ENCODE measurements around the gene ZNF516. TPM values are rescaled to one million over a fixed set of nuclear protein-coding genes. Genes with fewer than 3 reads are reported as not detected.

ZNF516 gene
- total and polyA plus RNA-seq, 2 of the 4 experiments (the other 2 are of a cell fraction): 7.9 to 16.9 TPM

DNA sequence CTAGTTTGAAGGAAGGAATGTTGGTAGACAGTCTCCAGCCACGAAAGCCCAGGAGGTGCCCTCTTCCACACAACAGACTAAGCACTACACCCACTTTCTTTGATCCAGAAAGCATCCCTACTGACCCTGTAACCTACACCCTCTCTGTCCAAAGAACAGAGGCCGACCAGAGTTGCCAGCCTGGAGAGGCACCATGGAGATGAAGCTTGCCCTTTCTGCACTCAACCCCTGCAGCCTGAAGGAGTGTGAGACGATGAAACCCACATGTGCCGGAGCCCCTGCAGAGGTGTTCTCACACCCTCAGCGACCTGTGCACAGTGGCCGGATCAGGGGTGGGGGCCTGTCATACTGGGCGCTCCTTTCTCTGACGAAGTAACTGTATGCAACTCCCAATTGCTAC is 136.3 kb downstream of the ZNF516 start:
- ATAC-seq (ENCODE audit: low read depth): no peak
- H3K23ac ChIP-seq (ENCODE audit: low read depth, low read length): no peak overlapping the region
- peaks cover 10% of the 10 kb centered on the region for H3K4me1 ChIP-seq (ENCODE audit: control insufficient read depth, insufficient read depth, low read length)

More for the DNA sequence above, 136.3 kb downstream of the ZNF516 start:
- Histone ChIP-seq H3K9me1 (ENCODE audit: insufficient read depth, low read length) (peaks cover 23% of the 10 kb centered on the region), H4K91ac (ENCODE audit: insufficient read depth, low read depth, low read length) (no peak overlapping the region), H2AK5ac (ENCODE audit: low read depth, low read length) (no peak overlapping the region), H3K4me3 (ENCODE audit: insufficient read depth, low read depth, low read length) (no peak overlapping the region), H3K79me1 (ENCODE audit: low read depth in 1 of 2, low read length in 2 of 2) (peaks cover 16 to 38% of the 10 kb centered on the region in 2 experiments), H3K27me3 (ENCODE audit: control insufficient read depth, insufficient read depth, low read length) (no peaks in the 10 kb centered on the region), H3K56ac (ENCODE audit: extremely low read depth, insufficient read depth, low read length) (no peak overlapping the region), H2BK120ac (ENCODE audit: low read depth, low read length) (no peak overlapping the region), H4K8ac (ENCODE audit: low read depth in 2 of 2, low read length in 2 of 2) (no peak overlapping the region), H2AFZ (replicated peaks; ENCODE audit: low read length, poor library complexity) (no peak overlapping the region), H2BK20ac (ENCODE audit: low read depth, low read length) (no peak overlapping the region), H4K20me1 (ENCODE audit: insufficient read depth, low read length) (peaks cover 5% of the 10 kb centered on the region), H3K9ac (ENCODE audit: low read depth, low read length) (no peak overlapping the region), H2AK9ac (replicated peaks; ENCODE audit: low read depth, low read length, poor library complexity) (no peak overlapping the region), H3K36me3 (ENCODE audit: control insufficient read depth, insufficient read depth, low read length) (peaks cover 44% of the 10 kb centered on the region; the same call in 1 of the 2 replicates), H3K18ac (ENCODE audit: low read depth, low read length) (no peak overlapping the region), H3K4me2 (ENCODE audit: low read depth, low read length) (no peak overlapping the region), H4K5ac (ENCODE audit: low read depth, low read length) (no peak overlapping the region), H3K14ac (replicated peaks; ENCODE audit: low read depth, low read length) (no peak overlapping the region), H3K4ac (ENCODE audit: low read depth, low read length) (no peak overlapping the region), H3K9me3 (ENCODE audit: control insufficient read depth, insufficient read depth, low read length) (no peaks in the 10 kb centered on the region), H2BK5ac (ENCODE audit: low read depth, low read length, poor library complexity, severe bottlenecking) (no peak overlapping the region), H2BK15ac (ENCODE audit: low read depth, low read length) (no peak overlapping the region), H3K27ac (ENCODE audit: insufficient read depth, low read length) (no peak overlapping the region)
- dilution Hi-C loops (cut with HindIII; ENCODE audit: low sequenced_read_pairs, unreplicated experiment) (no loop called here), intact Hi-C loops (cut with micrococcal nuclease) (no loop called here), in situ Hi-C loops (cut with MboI; ENCODE audit: low sequenced_read_pairs) (loop anchor here (10.0 to 25.0 kb wide), 3 partner anchors 871 to 1714 kb away; partner anchors contain the start of genes PTGR3 and TSHZ1)
- TF ChIP-seq MAZ (IDR thresholded peaks at IDR 0.05; ENCODE audit: borderline replicate concordance, low read depth, low read length) (no peak), POLR2A (IDR thresholded peaks at IDR 0.05; ENCODE audit: low read depth, low read length) (no peak), MXI1 (IDR thresholded peaks at IDR 0.05; ENCODE audit: borderline replicate concordance, low read depth, low read length) (no peak), RCOR1 (IDR thresholded peaks at IDR 0.05; ENCODE audit: insufficient replicate concordance, low read length) (no peak), RAD21 (IDR thresholded peaks at IDR 0.05; ENCODE audit: low read length) (no peak), BHLHE40 (IDR thresholded peaks at IDR 0.05; ENCODE audit: low read depth, low read length) (no peak), NFE2L2 (IDR thresholded peaks at IDR 0.05; ENCODE audit: low read depth, low read length) (no peak), SMC3 (IDR thresholded peaks at IDR 0.05; ENCODE audit: low read depth, low read length) (no peak), RFX5 (IDR thresholded peaks at IDR 0.05; ENCODE audit: low read depth, low read length) (no peak), CEBPB (IDR thresholded peaks at IDR 0.05; ENCODE audit: low read depth, low read length) (no peak), MAFK (IDR thresholded peaks at IDR 0.05; ENCODE audit: low read depth, low read length) (no peak), CHD1 (IDR thresholded peaks at IDR 0.05; ENCODE audit: low read depth, low read length) (no peak), USF2 (IDR thresholded peaks at IDR 0.05; ENCODE audit: low read depth, low read length) (no peak)
- TF ChIP-seq, protein P1, sequence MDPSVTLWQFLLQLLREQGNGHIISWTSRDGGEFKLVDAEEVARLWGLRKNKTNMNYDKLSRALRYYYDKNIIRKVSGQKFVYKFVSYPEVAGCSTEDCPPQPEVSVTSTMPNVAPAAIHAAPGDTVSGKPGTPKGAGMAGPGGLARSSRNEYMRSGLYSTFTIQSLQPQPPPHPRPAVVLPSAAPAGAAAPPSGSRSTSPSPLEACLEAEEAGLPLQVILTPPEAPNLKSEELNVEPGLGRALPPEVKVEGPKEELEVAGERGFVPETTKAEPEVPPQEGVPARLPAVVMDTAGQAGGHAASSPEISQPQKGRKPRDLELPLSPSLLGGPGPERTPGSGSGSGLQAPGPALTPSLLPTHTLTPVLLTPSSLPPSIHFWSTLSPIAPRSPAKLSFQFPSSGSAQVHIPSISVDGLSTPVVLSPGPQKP (IDR thresholded peaks at IDR 0.05; ENCODE audit: borderline replicate concordance, low read depth, low read length): no peak
- ChIA-PET POLR2A (ENCODE audit: unreplicated experiment) (no interaction called here), CTCF (interaction anchor here (0.9 kb wide), 1 partner anchor 351 kb away, joined by 3 read pairs; no protein-coding TSS in a partner anchor)
- DNase-seq: no peak
- BruUV-seq (replicated peaks): TSS peak; percentile 30
- WGBS, 2 experiments (ENCODE audit: extremely low coverage in 2 of 2, insufficient read length in 1 of 2): 100% methylated on average over 2 of the region's 8 CpGs; no CpG with 5 or more reads in 1 of the 2 experiments
